Measurements from ENCODE around the gene ZSCAN5B.

DNA sequence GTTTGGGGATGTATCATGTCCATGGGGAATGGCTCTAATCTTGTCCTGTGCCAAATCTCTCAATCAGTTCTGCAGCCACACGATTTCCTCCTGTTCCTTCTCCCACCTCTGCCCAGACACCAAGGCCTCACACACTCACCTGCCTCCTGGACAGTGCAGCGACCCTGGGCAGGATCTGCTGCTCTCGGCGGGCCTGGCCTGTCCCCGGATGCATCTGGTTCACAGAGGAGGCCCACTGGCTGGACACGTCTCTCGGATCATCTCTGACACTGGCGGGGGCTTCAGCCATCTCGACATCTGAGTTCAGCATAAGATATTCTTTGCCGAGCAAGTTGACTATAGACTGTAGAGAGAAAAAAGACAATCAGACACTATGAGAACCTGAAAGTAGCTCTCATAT lies 5.9 kb downstream of the ZSCAN5B start:
- TF ChIP-seq, protein P1, sequence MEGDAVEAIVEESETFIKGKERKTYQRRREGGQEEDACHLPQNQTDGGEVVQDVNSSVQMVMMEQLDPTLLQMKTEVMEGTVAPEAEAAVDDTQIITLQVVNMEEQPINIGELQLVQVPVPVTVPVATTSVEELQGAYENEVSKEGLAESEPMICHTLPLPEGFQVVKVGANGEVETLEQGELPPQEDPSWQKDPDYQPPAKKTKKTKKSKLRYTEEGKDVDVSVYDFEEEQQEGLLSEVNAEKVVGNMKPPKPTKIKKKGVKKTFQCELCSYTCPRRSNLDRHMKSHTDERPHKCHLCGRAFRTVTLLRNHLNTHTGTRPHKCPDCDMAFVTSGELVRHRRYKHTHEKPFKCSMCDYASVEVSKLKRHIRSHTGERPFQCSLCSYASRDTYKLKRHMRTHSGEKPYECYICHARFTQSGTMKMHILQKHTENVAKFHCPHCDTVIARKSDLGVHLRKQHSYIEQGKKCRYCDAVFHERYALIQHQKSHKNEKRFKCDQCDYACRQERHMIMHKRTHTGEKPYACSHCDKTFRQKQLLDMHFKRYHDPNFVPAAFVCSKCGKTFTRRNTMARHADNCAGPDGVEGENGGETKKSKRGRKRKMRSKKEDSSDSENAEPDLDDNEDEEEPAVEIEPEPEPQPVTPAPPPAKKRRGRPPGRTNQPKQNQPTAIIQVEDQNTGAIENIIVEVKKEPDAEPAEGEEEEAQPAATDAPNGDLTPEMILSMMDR (IDR thresholded peaks at IDR 0.05), result no peak
- TF ChIP-seq ZNF302 (CRISPR knock-in tag; IDR thresholded peaks at IDR 0.05) (no peak), SMC3 (IDR thresholded peaks at IDR 0.05) (no peak), HDAC2 (IDR thresholded peaks at IDR 0.05) (no peak), FOSL2 (IDR thresholded peaks at IDR 0.05) (no peak), FOSL2 (CRISPR knock-in tag; IDR thresholded peaks at IDR 0.05) (no peak), CEBPB (IDR thresholded peaks at IDR 0.05) (no peak), KDM5A (IDR thresholded peaks at IDR 0.05) (no peak), FOXS1 (CRISPR knock-in tag; IDR thresholded peaks at IDR 0.05) (no peak)
- TF ChIP-seq, protein P2, sequence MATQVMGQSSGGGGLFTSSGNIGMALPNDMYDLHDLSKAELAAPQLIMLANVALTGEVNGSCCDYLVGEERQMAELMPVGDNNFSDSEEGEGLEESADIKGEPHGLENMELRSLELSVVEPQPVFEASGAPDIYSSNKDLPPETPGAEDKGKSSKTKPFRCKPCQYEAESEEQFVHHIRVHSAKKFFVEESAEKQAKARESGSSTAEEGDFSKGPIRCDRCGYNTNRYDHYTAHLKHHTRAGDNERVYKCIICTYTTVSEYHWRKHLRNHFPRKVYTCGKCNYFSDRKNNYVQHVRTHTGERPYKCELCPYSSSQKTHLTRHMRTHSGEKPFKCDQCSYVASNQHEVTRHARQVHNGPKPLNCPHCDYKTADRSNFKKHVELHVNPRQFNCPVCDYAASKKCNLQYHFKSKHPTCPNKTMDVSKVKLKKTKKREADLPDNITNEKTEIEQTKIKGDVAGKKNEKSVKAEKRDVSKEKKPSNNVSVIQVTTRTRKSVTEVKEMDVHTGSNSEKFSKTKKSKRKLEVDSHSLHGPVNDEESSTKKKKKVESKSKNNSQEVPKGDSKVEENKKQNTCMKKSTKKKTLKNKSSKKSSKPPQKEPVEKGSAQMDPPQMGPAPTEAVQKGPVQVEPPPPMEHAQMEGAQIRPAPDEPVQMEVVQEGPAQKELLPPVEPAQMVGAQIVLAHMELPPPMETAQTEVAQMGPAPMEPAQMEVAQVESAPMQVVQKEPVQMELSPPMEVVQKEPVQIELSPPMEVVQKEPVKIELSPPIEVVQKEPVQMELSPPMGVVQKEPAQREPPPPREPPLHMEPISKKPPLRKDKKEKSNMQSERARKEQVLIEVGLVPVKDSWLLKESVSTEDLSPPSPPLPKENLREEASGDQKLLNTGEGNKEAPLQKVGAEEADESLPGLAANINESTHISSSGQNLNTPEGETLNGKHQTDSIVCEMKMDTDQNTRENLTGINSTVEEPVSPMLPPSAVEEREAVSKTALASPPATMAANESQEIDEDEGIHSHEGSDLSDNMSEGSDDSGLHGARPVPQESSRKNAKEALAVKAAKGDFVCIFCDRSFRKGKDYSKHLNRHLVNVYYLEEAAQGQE (IDR thresholded peaks at IDR 0.05), result no peak
